Lower lobe of right lung (tissue), 2 donors: ENCODE data around the gene IDUA. TPM values are rescaled to one million over a fixed set of nuclear protein-coding genes. Genes with fewer than 3 reads are reported as not detected.

Experiments
- ATAC-seq, 2 donors: fragments of 200-7000 bp; cut with Tn5 transposase; one replicate each; pipeline ENCODE4 v1.9.1; 2020 to 2022; ENCODE audit warnings: mild to moderate bottlenecking in 2 of 2, moderate library complexity in 2 of 2
- DNase-seq: peaks from one replicate; pipeline ENCODE4 v3.0.0-alpha.2; 2020
- H3K27ac ChIP-seq: fragments of 200-600 bp; one replicate; pipeline ENCODE4 v1.8.0; 2022
- H3K27me3 ChIP-seq: fragments of 200-600 bp; one replicate; pipeline ENCODE4 v1.8.0; 2022; ENCODE audit warnings: low read depth
- H3K36me3 ChIP-seq: fragments of 200-600 bp; one replicate; pipeline ENCODE4 v1.8.0; 2022; ENCODE audit warnings: mild to moderate bottlenecking
- H3K4me1 ChIP-seq: fragments of 200-600 bp; one replicate; pipeline ENCODE4 v1.8.0; 2022
- H3K4me3 ChIP-seq: fragments of 200-600 bp; one replicate; pipeline ENCODE4 v1.8.0; 2022; ENCODE audit warnings: mild to moderate bottlenecking
- H3K9me3 ChIP-seq: fragments of 200-600 bp; one replicate; pipeline ENCODE4 v1.8.0; 2022
- CTCF ChIP-seq: fragments of 200-600 bp; IDR thresholded peaks from one replicate; pipeline ENCODE4 v1.8.0; 2022; ENCODE audit warnings: antibody characterized with exemption, mild to moderate bottlenecking
- intact Hi-C: fragments of 100-400 bp; cut with DNase I; formaldehyde crosslinking; loops from one replicate; pipeline ENCODE4 v1.11.0; 2022
- total RNA-seq: library from RNA; stranded (reverse); fragmentation: NEBNext Ultra II Directional; extraction: Animal tissue kit (Norgen Biotek cat#: 25700); gene quantifications from one replicate; pipeline ENCODE4 v1.2.1, GENCODE V29; 2021
- donor health status: DM: no; HTN: yes; CAD: no; lungs with severe emphysema.

IDUA gene
- total RNA-seq, 1 donor from 2014 or later, result 46.0 TPM

- no peak overlapping the region for H3K4me3 ChIP-seq
- no peak for TF ChIP-seq CTCF
- H3K9me3 ChIP-seq, result no peaks in the 10 kb centered on the region
- H3K27me3 ChIP-seq, result no peaks in the 10 kb centered on the region
- intact Hi-C loops, result no loop called here
- ATAC-seq (no peak), DNase-seq (no peak)
- no peak overlapping the region for H3K27ac ChIP-seq
- no peaks in the 10 kb centered on the region for H3K4me1 ChIP-seq
- peaks cover 14% of the 10 kb centered on the region for H3K36me3 ChIP-seq
Measured at GRCh38 chr4:1022051-1022738, 35.4 kb downstream of the IDUA start.

DNA sequence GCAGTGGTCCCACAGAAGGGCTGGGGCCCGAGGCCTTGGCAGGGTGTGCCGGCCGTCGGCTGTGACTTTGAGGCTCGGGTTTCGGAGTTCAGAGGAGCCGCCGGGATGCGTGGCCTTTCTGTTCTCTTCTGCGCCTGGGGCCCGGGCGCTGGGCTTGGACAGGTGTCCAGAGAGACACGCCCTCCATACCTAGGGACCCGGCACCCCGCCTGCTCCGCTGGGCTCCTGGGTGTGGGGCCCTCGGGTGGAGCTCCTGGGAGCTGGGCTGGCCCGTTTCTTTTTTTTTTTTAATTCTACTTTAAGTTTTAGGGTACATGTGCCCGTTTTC is 35.9 kb downstream of the IDUA start:
- Histone ChIP-seq H3K4me3 (no peak overlapping the region), H3K9me3 (no peaks in the 10 kb centered on the region), H3K27ac (no peak overlapping the region), H3K36me3 (peaks cover 14% of the 10 kb centered on the region), H3K27me3 (no peaks in the 10 kb centered on the region), H3K4me1 (no peaks in the 10 kb centered on the region)
- DNase-seq (no peak), ATAC-seq (no peak)
- intact Hi-C loops, result no loop called here
- no peak for TF ChIP-seq CTCF

- intact Hi-C loops, result no loop called here
- no peak for TF ChIP-seq CTCF
- no peak overlapping the region for H3K4me3 ChIP-seq
Measured at GRCh38 chr4:1023075-1023640, 36.3 kb downstream of the IDUA start.

DNA sequence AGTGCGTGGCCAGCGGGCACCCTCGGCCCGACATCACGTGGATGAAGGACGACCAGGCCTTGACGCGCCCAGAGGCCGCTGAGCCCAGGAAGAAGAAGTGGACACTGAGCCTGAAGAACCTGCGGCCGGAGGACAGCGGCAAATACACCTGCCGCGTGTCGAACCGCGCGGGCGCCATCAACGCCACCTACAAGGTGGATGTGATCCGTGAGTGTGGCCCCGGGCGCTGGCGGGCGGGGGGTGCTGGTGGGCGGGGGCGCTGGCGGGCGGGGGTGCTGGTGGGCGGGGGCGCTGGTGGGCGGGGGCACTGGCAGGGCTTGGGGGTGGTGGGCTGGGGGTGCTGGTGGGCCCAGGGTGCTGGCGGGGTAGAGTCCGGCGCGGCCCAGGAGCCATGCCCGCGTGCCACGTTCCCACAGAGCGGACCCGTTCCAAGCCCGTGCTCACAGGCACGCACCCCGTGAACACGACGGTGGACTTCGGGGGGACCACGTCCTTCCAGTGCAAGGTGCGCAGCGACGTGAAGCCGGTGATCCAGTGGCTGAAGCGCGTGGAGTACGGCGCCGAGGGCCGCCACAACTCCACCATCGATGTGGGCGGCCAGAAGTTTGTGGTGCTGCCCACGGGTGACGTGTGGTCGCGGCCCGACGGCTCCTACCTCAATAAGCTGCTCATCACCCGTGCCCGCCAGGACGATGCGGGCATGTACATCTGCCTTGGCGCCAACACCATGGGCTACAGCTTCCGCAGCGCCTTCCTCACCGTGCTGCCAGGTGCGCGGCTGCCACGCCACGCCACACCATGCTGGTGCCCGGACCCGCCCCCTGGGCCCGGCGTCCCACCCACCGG is 37.3 kb downstream of the IDUA start:
- H3K9me3 ChIP-seq, result no peaks in the 10 kb centered on the region
- DNase-seq (no peak), ATAC-seq (no peak)
- TF ChIP-seq CTCF, result no peak
- no peak overlapping the region for H3K4me3 ChIP-seq
- peaks cover 14% of the 10 kb centered on the region for H3K36me3 ChIP-seq
- peaks cover 6% of the 10 kb centered on the region for H3K27me3 ChIP-seq
- no peaks in the 10 kb centered on the region for H3K4me1 ChIP-seq
- intact Hi-C loops, result no loop called here
- H3K27ac ChIP-seq, result no peak overlapping the region

More at GRCh38 chr4:1023075-1023640, 36.3 kb downstream of the IDUA start:
- Histone ChIP-seq H3K27me3 (no peaks in the 10 kb centered on the region), H3K27ac (no peak overlapping the region), H3K9me3 (no peaks in the 10 kb centered on the region), H3K36me3 (peaks cover 14% of the 10 kb centered on the region), H3K4me1 (no peaks in the 10 kb centered on the region)
- DNase-seq, result no peak
- ATAC-seq, result no peak

GRCh38 chr4:1024882-1025545 is 38.2 kb downstream of the IDUA start:
- H3K4me1 ChIP-seq, result no peaks in the 10 kb centered on the region
- intact Hi-C loops, result no loop called here
- no peak overlapping the region for H3K27ac ChIP-seq
- H3K4me3 ChIP-seq, result no peak overlapping the region
- peaks cover 14% of the 10 kb centered on the region for H3K36me3 ChIP-seq
- ATAC-seq (no peak), DNase-seq (no peak)
- no peak for TF ChIP-seq CTCF
- no peaks in the 10 kb centered on the region for H3K9me3 ChIP-seq
- H3K27me3 ChIP-seq, result peaks cover 13% of the 10 kb centered on the region
